ENCODE measurements around the gene KIAA0319L.

The KIAA0319L gene

GRCh38 chr1:35502242-35502641 lies 55.0 kb downstream of the KIAA0319L start:
- CTCF ChIA-PET: interaction anchor here (0.5 to 0.6 kb wide), 2 partner anchors 9 to 209 kb away, joined by 3 read pairs; no protein-coding TSS in a partner anchor
- no peak for TF ChIP-seq CTCF (conservative IDR thresholded peaks at IDR 0.05; ENCODE audit: low read depth)

GRCh38 chr1:35500439-35500838 lies 56.8 kb downstream of the KIAA0319L start:
- no peak overlapping the region for H3K27ac ChIP-seq
- no peak for TF ChIP-seq CTCF (conservative IDR thresholded peaks at IDR 0.05; ENCODE audit: low read depth)
- POLR2A ChIA-PET (ENCODE audit: low non-redundant PET): no interaction called here
- no peak for DNase-seq (ENCODE audit: low spot score)
- CTCF ChIA-PET: no interaction called here

More at GRCh38 chr1:35502242-35502641, 55.0 kb downstream of the KIAA0319L start:
- POLR2A ChIA-PET (ENCODE audit: low non-redundant PET): no interaction called here
- DNase-seq (ENCODE audit: low spot score): no peak
- H3K27ac ChIP-seq: no peak overlapping the region

- POLR2A ChIA-PET (ENCODE audit: low non-redundant PET): no interaction called here
- TF ChIP-seq CTCF (conservative IDR thresholded peaks at IDR 0.05; ENCODE audit: low read depth): no peak
- CTCF ChIA-PET: no interaction called here
- no peak overlapping the region for H3K27ac ChIP-seq
- DNase-seq (ENCODE audit: low spot score): no peak
These were observed 57.5 kb downstream of the KIAA0319L start for GRCh38 chr1:35499652-35500176.

- ChIA-PET CTCF (interaction anchor here (0.6 kb wide), 1 partner anchor 46 kb away, joined by 3 read pairs; no protein-coding TSS in a partner anchor), POLR2A (ENCODE audit: low non-redundant PET) (no interaction called here)
- TF ChIP-seq CTCF (conservative IDR thresholded peaks at IDR 0.05; ENCODE audit: low read depth): no peak
- no peak for DNase-seq (ENCODE audit: low spot score)
- no peak overlapping the region for H3K27ac ChIP-seq
These were observed 58.0 kb downstream of the KIAA0319L start for GRCh38 chr1:35499231-35499630.

GRCh38 chr1:35497571-35497970 lies 59.6 kb downstream of the KIAA0319L start:
- DNase-seq (ENCODE audit: low spot score): no peak
- no peak for TF ChIP-seq CTCF (conservative IDR thresholded peaks at IDR 0.05; ENCODE audit: low read depth)
- H3K27ac ChIP-seq: no peak overlapping the region
- ChIA-PET POLR2A (ENCODE audit: low non-redundant PET) (no interaction called here), CTCF (no interaction called here)

GRCh38 chr1:35490250-35490649 lies 67.0 kb downstream of the KIAA0319L start:
- DNase-seq (ENCODE audit: low spot score): no peak
- no peak for TF ChIP-seq CTCF (conservative IDR thresholded peaks at IDR 0.05; ENCODE audit: low read depth)
- ChIA-PET CTCF (interaction anchor here (0.7 kb wide), 1 partner anchor 23 kb away, joined by 6 read pairs; no protein-coding TSS in a partner anchor), POLR2A (ENCODE audit: low non-redundant PET) (no interaction called here)
- H3K27ac ChIP-seq: no peak overlapping the region

Data from RWPE1 (cell line).